GM19372 (cell line): ENCODE results near the gene PKN1.

Source experiments
- ATAC-seq: cut with Tn5 transposase; IDR thresholded peaks from one replicate; pipeline ENCODE4 v1.9.1; 2021; ENCODE audit warnings: mild to moderate bottlenecking, low read depth, moderate library complexity; ENCODE audit not compliant: unreplicated experiment

Gene PKN1

GRCh38 chr19:14405758-14406644 lies 27.1 kb upstream of the PKN1 start:
- peak; percentile 69 for ATAC-seq

- ATAC-seq: no peak
These were observed 26.3 kb upstream of the PKN1 start for GRCh38 chr19:14406645-14407401.

- ATAC-seq: no peak
These were observed 25.3 kb upstream of the PKN1 start for GRCh38 chr19:14407605-14408484.

GRCh38 chr19:14408491-14409145 lies 24.5 kb upstream of the PKN1 start:
- ATAC-seq: no peak

GRCh38 chr19:14409146-14410023 lies 23.7 kb upstream of the PKN1 start:
- ATAC-seq: no peak

- no peak for ATAC-seq
These were observed 22.7 kb upstream of the PKN1 start for GRCh38 chr19:14410091-14411051.

- ATAC-seq: no peak
These were observed 21.8 kb upstream of the PKN1 start for GRCh38 chr19:14411161-14411937.

GRCh38 chr19:14411938-14412245 lies 21.2 kb upstream of the PKN1 start:
- ATAC-seq: no peak

- no peak for ATAC-seq
These were observed 20.6 kb upstream of the PKN1 start for GRCh38 chr19:14412324-14412995.

GRCh38 chr19:14412996-14413692 lies 20.0 kb upstream of the PKN1 start:
- ATAC-seq: no peak

GRCh38 chr19:14413693-14414181 lies 19.4 kb upstream of the PKN1 start:
- no peak for ATAC-seq

GRCh38 chr19:14414926-14415690 lies 18.0 kb upstream of the PKN1 start:
- no peak for ATAC-seq

GRCh38 chr19:14416817-14417231 lies 16.3 kb upstream of the PKN1 start:
- ATAC-seq: no peak

GRCh38 chr19:14418856-14419105 lies 14.3 kb upstream of the PKN1 start:
- no peak for ATAC-seq

- peak; percentile 89 for ATAC-seq
These were observed 13.8 kb upstream of the PKN1 start, which contains the start of gene DDX39A for GRCh38 chr19:14419106-14419813. Gene DDX39A (minus strand): TSS chr19:14419341. CDS start chr19:14413220, 6,121 bp downstream.
